MV-4-11 (cell line): ENCODE results near the gene RBCK1.
A peak's percentile ranks its signal among the peaks of the same experiment; 100 is the strongest.

Experiments
- DNase-seq: peaks from one replicate; lab custom pipeline; 2025; lab: John Stamatoyannopoulos, UW

RBCK1 gene

DNA sequence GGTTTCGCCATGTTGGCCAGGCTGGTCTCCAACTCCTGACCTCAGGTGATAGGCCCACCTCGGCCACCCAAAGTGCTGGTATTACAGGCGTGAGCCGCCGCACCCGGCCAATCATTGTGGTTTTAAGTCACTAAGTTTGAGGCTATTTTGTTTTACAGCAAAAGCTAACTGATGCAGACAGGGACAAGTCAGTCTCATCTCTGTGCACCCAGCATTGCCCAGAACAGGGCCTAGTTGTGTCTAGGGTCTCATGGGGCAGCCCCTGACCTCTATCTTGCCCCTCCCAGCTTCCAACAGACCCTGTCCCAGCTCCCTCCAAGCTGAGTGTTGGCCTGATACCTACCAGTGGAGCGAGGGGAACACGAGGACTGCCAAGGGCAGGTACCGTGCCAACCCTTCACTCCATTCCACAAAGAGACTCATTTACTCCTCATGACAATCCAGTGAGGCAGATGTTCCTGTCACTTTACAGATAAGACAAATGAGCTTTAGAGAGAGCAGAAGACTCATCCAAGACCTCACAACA, 8.9 kb upstream of the RBCK1 start:
- no peak for DNase-seq

DNA sequence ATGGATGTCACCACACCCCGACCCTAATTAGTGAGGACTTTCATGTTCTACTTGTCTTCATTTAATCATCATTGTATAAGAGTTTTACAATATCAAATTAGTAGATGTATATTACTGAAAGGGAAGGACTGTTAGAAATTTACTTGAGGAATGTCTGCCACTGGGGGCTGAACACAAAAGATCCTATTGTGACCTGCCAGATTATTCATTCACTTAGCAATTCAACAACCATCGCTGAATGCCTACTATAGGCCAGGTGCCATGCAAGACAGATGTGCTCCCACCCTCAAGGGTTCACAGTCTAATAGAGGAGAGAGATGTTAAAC, 8.0 kb upstream of the RBCK1 start:
- no peak for DNase-seq

DNA sequence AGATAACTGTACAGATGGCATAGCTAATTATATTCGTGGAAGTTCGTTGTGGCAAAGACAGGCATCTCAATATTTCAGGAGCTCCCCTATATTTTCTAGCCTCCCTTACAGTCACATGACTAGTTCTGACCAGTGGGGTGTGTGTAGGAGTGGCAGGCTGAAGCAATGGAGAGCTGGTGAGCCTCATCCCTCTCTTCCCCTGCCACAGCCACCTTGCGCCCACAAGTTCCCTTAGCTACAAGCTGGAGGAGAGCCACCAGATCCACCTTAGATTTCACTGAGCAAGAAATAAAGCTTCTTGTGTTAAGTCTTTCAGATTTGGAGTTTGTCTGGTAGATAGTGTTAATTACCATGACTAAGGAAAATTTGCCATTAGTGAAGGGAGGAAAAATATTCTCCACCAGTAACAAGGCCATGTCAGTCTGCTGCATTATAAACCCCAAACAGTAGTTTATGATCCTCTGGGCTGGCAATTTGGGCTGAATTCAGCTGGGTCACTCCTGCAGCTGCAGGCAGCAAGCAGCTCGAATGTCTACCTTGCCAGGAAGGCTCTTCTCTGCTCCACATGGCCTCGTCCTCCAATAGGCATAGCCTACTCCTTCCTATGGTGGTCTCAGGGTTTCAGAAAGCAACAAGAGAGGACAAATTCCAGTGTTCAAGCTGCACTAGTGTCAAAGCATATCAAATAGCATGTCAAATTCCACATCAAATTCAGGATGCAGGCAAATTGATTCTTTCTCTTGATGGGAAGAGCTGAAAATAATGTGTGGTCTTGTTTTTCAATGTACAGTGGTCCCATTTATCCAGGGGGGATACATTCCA, 7.4 kb upstream of the RBCK1 start:
- no peak for DNase-seq

DNA sequence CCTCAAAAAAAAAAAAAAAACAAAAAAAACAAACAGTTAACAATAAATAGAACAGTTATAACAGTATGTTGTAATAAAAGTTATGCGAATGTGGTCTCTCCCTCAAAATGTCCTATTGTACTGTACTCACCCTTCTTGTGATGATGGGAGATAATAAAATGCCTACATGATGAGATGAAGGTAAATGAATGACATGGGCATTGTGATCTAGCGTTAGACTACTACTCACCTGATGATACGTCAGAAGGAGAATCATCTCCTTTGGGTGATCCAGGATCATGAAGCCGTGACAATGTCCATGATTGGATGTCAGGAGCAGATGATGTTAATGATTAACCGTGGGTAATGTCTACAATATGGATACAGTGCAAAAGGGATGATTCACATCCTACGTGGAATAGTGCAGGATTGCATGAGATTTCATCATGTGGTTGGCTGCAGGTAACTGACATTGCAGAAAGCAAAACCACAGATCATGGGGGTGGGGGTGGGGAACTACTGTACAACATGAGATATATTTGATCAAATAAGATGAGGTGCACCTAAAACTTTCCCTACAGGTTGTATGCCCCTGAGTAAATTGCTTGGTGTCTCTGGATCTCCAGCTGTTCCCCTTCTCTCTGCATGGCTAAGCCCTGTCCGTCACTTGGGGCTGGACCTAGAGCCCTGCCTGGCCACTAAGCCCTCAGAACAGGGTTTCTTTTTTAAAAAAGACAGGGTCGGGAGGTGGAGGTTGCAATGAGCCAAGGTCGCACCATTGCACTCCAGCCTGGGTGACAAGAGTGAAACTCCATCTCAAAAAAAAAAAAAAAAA, 6.2 kb upstream of the RBCK1 start:
- peak; percentile 4 for DNase-seq

DNA sequence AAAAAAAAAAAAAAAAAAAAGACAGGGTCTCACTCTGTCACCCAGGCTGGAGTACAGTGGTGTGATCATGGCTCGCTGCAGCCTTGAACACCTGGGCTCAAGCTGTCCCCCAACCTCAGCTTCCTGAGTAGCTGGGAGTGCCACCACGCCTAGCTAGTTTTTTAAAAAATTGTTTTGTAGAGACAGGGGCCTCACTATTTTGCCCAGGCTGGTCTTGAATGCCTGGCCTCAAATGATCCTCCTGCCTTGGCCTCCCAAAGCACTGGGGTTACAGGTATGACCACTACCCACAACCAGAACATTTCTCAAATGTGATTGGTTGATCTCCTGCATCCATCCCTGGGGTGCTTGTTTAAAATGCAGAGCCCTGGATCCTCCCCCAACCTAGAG, 5.6 kb upstream of the RBCK1 start:
- no peak for DNase-seq

DNA sequence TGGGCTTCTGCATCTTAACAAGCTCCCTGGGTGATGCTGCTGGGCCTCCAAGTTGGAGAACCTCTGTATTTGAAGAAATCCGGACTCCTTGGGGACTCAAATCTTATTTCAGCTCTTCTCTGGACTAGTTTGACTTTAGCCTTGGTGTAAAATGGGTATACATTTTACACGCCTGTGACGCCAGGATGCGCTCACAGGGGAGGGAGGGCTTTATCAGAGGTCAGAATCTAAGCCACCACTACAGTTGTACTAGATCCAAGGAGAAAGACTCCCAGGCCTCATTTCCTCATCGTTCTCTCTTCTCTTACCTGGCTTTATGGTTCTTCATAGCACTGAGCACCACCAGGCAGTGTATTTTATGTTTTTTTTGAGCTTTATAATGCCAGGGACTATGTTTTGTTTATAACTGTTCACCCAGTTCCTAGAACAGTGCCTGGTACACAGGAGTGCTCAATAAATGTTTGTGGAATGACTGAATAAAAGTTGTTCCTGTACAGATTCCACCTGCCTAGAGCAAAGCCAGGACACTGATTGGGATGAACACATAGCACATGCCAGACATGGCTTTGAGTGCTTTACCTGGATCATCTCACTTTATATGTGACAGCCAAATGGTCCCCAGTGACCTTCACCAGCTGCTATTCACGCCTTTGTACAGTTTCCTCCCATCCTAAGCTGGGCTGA, 5.1 kb upstream of the RBCK1 start:
- DNase-seq = no peak

DNA sequence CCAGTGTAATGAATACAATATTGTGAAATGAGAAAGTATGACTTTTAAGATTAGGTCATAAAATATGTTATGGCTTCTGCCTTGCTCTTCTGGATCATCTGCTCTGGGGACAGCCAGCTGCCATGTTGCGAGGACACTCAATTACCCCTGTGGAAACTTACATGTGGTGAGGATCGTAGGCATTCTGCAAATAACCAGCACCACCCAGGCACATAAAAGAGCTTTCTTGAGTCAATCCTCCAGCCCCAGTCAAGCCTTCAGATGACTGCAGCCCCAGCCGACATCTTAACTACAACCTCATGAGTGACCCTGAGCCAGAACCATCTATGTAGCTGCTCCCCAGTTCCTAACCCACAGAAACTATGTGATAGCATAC, 4.5 kb upstream of the RBCK1 start:
- no peak for DNase-seq

DNA sequence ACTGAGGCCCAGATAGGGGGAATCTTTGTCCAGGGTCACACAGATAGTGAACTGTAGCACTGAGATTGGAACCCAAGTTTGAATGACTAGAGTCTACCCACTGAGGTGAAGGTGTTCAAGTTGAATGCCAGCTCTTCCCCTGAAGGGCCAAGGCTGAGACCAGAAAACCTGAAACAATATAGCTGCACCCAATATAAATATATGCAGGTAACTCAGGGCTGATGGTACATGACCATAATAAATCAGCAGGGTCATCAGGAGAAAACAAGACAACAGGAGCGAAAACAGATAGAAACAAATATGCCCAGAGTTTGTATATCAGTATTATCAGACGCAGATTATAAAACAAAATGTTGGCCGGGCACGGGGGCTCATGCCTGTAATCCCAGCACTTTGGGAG, 4.0 kb upstream of the RBCK1 start:
- DNase-seq = no peak

DNA sequence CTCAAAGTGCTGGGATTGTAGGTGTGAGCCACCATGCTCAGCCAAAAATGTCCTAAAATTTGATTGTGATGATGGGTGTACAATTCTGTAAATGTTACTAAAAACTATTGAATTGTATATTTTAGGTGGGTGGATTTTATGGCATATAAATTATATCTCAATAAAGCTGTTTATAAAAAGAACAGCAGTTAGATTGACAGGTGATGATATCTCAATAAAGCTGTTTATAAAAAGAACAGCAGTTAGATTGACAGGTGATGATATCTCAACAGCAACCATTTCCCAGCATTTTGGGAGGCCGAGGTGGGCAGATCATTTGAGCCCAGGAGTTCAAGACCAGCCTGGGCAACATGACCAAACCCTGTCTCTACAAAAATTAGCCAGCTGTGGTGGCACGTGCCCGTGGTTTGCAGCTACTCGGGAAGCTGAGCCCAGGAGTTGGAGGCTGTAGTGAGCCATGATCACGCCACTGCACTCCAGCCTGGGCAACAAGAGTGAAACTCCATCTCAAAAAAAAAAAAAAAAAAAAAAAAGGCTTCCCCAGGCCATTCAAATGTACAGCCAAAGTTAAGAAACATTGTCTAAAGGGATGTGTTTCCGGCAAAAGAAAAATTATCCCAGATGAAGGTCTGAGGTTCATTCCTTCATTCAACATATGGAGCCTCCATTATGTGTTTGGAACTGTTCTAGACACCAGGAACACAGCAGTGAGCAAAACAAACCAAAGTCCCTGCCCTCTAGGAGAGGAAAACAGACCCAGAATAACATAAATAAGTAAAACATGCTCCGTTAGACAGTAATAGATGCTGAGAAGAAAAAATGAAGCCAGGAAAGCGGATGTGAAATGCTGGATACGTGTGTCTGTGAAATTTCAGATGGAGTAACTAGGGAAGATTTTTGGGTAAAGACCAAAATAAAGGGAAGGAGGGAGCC, 1.6 kb upstream of the RBCK1 start:
- no peak for DNase-seq

DNA sequence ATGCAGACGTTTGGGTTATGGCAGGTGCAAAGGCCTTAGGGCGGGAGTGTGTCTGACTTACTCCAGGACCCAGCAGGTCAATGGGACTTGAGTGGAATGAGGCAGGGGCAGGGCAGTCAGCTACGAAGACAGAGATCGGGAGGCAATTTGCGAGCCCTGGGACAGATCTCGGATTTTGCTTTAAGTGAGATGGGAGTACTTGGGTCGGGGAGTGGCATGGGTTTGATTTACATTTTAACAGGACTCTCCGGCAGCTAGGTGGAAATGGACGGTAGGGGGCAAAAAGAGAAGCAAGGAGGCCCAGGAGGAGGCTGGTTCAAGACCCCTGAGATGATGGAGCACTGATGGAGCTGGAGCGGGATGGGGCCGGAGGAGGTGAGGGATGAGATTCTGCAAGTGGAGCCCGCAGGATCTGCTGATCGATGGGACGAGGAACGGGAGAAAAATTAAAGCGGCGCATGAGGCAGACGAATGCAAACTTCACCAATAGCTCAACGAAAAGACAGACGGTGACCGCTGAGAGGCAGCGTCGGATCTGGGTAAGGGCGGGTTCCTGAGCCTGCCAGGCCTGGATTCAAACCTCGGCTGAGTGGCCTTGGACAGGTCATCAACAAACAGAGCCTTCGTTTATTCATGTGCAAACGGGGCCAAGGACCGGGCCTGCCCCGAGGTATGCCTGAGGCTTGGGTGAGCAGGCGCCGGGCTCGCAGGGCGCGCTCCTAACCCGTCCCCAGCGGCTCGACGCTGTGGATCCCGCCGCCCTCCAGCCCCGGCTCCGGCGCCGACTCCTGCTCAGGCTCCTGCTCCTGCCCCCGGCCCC, 756 bp upstream of the RBCK1 start:
- DNase-seq = peak; percentile 69

DNA sequence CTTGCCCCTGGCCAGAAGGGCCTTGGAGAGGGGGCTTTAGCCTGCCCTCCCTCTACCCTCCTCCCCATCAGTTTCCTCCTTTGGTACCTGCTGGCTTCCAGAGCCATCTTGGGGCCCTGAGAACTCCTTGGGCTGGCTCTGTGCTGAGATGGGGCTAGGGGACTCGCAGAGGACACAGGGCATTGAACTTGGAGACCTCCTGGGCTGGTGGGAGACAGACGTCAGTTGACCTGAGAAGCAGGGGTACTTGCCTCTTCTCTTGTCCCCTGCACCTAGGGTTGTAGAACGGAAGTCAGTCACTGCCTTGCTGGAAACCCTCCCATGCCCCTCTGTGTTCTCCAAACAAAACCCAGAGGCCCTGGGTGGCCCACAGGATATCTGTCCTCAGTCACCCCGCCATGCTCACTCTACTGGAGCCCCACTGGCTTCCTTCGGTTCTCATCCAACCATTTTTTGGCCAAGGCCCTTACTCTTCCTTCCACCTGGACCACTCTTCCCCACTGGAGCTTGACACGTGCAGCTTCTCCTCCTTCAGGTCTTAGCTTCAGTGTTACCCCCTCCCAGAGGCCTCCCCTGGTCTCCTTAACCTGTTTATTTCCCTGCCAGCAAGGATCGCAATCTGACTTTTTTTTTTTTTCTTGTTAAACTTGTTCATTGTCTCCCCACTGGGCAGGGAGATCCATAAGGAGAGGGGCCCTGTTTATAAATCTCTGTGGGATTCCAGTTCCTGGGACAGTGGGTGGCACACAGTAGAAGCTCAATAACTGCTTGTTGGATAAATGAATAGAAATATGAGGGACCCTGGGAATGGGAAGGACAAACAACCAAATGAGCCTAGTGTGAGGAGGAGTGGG, 971 bp downstream of the RBCK1 start:
- DNase-seq = no peak

DNA sequence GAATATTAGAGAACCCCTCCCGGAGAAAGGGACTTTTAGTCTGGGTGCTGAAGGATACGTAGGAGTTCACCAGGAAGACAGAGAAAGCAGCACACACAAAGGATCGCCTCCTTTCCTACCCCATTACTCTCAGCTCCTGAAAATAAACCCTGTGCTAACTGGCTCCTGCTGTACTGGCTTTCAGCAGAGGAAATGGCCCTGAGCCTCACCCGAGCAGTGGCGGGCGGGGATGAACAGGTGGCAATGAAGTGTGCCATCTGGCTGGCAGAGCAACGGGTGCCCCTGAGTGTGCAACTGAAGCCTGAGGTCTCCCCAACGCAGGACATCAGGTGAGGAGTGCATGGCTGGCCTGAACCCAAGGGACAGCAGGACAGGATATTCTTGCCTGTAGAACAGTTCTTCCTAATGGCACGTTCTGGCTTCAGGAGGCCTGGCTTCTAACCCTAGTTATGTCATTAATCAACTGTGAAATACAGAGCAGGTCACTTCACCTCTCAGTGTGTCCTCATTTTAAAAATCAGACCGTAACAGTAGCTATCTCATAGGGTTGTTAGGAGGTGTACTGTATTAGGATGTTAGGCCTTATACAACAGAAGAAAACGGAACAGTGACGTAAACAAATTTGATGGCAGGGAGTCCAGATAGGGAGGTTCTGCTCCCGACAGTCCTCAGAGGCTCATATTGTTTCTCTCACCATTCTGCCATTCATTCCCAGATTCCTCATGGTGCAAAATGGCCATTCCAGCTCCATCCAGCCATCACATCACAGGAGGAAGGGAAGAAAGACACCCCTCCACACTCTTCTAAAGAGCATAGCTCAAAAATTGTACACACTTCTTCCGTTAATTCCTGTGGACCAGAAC, 1.8 kb downstream of the RBCK1 start:
- DNase-seq = no peak

DNA sequence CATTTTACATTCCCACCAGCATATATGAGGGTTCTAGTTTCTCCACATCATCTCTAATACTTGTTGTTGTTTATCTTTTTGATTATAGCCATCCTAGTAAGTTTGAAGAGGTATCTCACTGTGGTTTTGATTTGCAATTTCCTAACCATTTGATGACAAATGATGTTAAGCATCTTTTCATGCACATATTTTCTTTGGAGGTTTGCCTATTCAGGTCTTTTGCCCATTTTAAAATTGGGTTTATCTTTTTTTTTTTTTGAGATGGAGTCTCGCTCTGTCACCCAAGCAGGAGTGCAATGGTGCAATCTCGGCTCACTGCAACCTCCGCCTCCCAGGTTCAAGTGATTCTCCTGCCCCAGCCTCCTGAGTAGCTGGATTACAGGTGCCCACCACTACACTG, 4.0 kb downstream of the RBCK1 start:
- DNase-seq = no peak

DNA sequence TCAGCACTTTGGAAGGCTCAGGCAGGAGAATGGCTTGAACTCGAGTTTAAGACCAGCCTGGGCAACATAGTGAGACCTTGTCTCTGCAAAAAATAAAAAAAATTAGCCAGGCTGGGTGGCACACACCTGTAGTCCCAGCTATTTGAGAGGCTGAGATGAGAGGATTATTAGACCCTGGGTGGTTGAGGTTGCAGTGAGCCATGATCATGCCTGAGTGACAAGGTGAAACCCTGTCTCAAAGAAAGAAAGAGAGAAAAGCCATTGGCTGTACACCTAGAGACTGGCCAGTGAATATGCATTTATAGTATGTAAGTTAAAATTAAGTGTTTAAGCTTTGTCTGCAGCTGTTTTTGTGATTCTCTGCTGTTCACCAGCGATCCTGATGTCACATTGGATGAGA, 6.1 kb downstream of the RBCK1 start:
- DNase-seq = no peak

DNA sequence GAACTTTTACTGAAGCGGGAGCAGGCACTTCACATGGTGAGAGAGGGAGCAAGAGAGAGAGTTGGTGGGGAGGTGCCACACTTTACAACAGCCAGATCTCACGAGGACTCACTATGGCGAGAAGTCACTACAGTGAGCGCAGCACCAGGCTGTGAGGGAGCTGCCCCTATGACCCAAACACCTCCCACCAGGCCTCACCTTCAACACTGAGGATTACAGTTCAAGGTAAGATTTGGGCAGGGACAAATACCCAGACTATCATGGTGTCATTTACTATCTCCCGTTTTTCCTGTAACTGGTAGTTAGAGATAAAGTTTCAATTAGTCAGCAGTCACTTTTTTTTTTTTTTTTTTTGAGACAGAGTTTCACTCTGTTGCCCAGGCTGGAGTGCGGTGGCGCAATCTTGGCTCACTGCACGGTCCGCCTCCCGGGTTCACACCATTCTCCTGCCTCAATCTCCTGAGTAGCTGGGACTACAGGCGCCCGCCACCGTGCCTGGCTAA, 7.8 kb downstream of the RBCK1 start:
- peak; percentile 42 for DNase-seq

DNA sequence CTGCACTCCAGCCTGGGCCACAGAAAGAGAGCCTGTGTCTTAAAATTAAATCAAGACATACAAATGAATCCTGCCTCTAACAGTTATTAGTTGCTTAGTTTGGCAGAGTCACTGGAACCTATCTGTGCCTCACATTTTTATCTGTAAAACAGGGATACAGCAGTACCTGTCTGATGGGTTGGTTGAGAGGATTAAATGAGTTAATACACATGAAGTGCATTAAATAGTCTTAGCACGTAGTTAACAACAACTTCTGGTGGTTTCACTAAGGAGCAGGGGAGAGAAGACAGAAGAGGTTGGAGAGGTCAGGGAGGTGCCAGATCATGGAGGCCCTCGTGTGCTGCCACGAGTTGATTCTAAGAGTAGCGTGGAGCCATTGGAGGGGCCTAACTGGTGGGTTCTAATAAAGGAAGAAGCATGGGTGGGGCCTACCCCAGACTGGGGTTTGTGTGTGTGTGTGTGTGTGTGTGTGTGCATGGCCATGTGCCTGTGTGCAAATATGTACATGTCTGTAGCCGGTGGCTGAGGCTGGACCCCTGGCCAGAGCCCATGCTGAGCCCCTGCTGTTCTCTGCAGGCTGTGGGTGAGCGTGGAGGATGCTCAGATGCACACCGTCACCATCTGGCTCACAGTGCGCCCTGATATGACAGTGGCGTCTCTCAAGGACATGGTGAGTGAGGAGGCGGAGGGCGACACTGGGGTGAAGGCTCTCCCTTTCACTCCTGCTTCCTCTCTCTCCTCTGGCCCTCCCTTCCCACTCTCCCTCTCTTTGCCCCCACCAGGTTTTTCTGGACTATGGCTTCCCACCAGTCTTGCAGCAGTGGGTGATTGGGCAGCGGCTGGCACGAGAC, 9.1 kb downstream of the RBCK1 start:
- DNase-seq = no peak

DNA sequence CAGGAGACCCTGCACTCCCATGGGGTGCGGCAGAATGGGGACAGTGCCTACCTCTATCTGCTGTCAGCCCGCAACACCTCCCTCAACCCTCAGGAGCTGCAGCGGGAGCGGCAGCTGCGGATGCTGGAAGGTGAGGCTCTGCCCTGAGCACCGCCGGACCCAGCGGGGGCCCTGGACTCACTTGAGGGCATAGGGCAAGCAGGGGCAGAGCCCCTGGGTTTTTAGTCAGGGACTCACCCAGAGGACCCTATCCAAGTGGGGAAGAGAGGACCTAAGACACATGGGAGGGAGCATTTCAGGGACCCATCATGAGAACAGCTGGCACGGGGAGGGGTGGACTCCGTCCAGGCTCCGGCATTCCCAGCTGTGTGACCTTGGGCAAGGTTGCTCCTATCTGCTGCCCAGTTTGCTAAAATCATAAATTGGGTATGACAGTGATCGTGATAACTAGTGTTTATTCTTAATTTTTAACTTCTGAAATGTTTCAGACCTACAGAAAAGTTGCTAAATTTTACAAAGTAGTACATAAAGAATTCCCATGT, 9.8 kb downstream of the RBCK1 start:
- DNase-seq = no peak
